Stimulated activated CD8-positive, alpha-beta memory T cell treated with anti-CD3 and anti-CD28 coated beads, Interleukin-12 subunit alpha, Interleukin-12 subunit beta, amount 100 ng/mL, for 1 hour (primary cell): ENCODE measurements around the gene MPRIP.

Experiments used
- DNase-seq: peaks from one replicate; pipeline ENCODE4 v3.0.0-alpha.2; 2020; ENCODE audit warnings: low read depth

The MPRIP gene

GRCh38 chr17:17206913-17207335, 164.7 kb downstream of the MPRIP start:
- DNase-seq = no peak

DNA sequence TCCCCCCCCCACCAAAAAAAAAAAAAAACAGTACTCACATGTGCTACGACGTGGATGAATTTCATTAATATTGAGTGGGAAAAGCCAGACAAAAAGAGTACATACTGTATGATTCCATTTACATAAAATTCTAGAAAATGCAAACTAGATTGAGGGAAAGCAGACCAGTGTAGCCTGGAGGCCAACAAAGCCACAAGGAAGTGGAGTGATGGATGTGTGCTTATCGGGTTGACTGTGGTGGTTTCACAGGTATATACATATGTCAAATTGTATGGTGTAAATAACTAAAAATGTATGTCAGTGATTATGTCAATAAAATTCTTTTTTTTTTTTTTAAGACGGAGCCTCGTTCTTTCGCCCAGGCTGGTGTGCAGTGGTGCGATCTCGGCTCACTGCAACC, 165.7 kb downstream of the MPRIP start:
- no peak for DNase-seq

DNA sequence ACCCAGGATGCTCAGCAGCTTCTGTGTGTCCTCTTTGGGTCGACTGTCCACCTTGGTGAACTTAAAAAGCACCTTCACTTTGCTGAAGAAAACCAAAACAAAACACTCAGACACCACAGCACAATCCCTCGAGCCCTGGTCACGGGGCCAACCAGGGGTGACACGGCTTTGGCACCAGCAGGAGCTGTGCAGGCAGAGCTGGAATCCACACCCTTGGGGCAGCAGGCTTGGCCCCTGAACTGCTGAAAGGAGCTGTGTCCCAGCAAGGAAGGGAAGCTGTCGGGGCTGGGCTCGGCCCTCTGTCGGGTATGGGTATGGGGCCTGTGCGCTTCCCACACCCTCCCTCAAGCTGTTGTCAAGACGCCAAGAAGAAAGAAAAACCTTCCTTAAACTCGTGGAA, 171.5 kb downstream of the MPRIP start:
- DNase-seq = no peak

DNA sequence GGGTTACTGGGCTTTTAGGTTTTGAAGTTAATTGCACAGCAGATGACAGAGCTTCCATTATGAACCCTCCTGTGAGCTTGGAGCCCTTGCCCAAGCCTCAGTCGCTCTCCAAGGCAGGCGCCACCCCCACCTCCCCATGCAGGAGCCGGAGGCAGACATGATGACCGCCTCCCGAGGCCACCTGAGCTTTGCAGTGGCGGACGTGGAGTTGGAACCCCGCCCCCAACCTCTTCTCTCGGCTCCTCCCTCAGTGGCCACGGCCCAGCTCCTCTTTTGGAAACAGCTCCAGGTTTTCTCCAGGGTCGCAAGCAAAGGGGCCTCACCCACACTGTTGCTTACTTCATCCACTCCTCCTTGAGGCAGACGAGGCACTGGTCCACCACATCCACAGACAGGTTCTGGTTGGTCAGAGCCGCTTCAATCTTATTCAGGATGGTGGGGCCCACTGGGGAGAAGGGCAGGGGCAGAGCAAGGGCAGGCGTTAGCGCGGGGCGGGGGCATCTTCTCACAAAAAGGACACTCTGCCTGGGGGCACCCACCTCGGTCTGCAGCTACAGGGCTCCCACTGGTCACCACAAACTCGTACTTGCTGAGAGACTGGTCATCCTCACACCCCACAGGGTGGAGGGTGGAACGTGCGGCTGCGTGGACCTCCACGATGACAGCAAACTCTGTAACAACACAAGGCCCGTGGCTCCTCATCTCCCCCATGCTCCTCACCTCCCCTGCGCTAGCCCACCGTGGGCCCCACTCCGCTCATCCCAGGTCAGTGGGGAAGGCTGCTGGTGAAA, 172.6 kb downstream of the MPRIP start:
- no peak for DNase-seq

DNA sequence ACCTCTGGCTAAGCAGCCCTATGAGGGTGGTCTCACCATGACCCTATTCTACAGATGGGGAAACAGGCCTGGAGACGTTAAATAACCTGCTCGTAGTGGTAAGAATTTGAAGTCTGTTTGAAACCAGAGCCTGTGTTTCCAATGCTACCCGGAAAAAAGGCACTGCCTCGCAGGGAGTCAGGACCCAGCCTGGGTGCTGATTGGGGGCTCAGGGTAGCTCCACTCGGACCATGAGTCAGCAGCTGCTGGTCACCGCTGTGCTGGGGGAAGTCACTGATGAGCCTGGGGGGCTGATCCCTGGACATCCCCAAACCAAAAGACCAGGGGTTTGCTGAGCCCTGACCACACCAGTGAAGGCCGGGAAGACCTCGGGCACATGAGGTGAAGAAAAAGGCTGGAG, 173.3 kb downstream of the MPRIP start:
- DNase-seq = no peak

GRCh38 chr17:17216236-17216635, 174.0 kb downstream of the MPRIP start:
- no peak for DNase-seq

DNA sequence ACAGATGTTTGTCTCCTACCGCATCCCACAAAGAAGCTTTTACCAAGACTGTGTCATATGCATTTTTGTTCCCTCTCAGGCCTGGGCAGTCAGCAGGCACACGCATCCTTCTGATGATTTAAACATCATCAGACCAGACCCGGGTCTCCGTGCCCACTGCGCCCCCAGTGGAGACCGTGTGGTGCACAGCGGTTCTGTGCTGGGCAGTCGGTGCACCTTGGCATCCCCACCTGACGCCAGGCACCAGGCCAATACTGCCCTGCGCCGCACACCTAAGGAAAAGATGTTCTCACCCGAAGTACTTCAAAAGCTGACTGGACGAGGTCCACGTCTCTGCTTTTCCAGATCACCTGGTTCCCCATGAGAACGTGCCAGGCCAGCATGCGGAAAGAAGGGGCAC, 174.5 kb downstream of the MPRIP start:
- DNase-seq = no peak

DNA sequence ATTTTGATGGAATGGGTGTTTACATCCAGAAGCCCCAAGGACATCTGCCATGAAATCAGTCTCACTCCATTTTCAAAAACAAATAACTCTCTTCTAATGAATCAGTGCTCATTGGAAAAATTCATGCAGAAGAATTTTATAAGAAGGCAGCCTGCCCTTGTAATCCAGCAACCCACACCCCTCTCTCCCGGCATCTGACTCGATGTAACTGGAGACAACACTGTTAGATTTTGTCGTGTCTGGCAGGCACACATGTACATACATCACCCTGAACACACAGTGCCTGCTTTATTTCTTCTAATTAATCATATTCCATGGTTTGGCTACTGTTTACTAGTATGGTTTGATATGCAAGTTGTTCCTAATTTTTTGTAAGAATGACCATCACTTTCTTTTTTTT, 175.7 kb downstream of the MPRIP start:
- no peak for DNase-seq

GRCh38 chr17:17220529-17220928, 178.3 kb downstream of the MPRIP start:
- no peak for DNase-seq

- DNase-seq = no peak
These were observed 179.1 kb downstream of the MPRIP start for GRCh38 chr17:17221329-17221728.

GRCh38 chr17:17223736-17224135, 181.5 kb downstream of the MPRIP start:
- no peak for DNase-seq

- DNase-seq = no peak
These were observed 181.9 kb downstream of the MPRIP start for GRCh38 chr17:17224137-17224536.

- DNase-seq = no peak
These were observed 183.6 kb downstream of the MPRIP start for GRCh38 chr17:17225901-17226300.

- no peak for DNase-seq
These were observed 184.4 kb downstream of the MPRIP start for GRCh38 chr17:17226451-17227265.

DNA sequence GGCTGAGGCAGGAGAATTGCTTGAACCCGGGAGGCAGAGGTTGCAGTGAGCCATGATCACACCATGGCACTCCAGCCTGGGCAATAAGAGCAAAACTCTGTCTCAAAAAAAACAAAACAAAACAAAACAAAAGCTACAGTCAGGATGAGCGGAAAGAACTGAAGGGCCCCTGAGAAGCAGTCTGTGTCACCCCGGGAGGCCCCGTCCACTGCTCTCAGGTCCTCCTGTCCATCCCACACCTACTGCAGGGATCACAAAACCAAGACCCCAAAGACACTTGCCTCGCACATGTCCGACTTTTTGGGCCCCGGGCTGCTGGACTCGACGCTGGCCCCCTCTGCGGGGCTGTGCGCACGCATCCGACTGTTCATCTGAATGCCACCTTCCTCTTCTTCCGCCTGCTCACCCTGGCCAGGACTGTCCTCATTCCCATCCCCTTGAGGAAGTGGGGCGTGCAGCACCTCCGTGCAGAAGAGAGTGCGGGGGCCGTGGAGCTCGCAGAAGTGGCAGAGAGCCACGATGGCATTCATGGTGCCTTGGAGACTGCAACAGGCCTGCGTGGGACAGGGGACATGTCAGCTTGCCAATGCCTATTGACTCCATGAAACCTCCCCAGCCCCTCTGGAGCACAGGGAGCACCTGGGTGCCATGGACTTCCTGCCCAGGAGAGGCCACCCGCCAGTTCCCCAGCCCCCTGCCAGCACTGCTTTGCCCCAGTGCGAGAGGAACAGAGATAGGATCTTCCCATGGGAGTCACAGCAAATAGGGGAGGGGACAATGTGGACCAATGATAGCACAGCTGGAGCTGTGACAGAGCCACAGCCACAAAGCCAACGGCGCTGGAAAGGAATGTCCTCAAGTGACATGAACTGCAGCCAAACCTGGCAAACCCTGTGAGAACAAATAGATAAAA, 185.6 kb downstream of the MPRIP start:
- no peak for DNase-seq

- DNase-seq = no peak
These were observed 186.4 kb downstream of the MPRIP start for GRCh38 chr17:17228521-17229279.

GRCh38 chr17:17229416-17230384, 187.4 kb downstream of the MPRIP start:
- no peak for DNase-seq

- DNase-seq = no peak
These were observed 189.5 kb downstream of the MPRIP start for GRCh38 chr17:17231621-17232302.

- DNase-seq = no peak
These were observed 190.0 kb downstream of the MPRIP start for GRCh38 chr17:17232303-17232621.
